Measurements from ENCODE around the gene EFNA5. TPM values are rescaled to one million over a fixed set of nuclear protein-coding genes. Genes with fewer than 3 reads are reported as not detected.

EFNA5 gene
- total RNA-seq, 4 donors from 2014 or later = 6.8 to 17.9 (median 11.5) TPM

GRCh38 chr5:107529618-107530017 is 141.1 kb downstream of the EFNA5 start:
- no peak overlapping the region for H3K4me3 ChIP-seq
- H3K36me3 ChIP-seq = no peaks in the 10 kb centered on the region
- no peak overlapping the region for H3K27ac ChIP-seq
- intact Hi-C loops (cut with DNase I) = no loop called here
- DNase-seq = no peak
- no peaks in the 10 kb centered on the region for H3K27me3 ChIP-seq
- peaks cover 0 to 11% (median 0%) of the 10 kb centered on the region in 3 donors for H3K4me1 ChIP-seq
- no peaks in the 10 kb centered on the region for H3K9me3 ChIP-seq
- TF ChIP-seq, protein P1, sequence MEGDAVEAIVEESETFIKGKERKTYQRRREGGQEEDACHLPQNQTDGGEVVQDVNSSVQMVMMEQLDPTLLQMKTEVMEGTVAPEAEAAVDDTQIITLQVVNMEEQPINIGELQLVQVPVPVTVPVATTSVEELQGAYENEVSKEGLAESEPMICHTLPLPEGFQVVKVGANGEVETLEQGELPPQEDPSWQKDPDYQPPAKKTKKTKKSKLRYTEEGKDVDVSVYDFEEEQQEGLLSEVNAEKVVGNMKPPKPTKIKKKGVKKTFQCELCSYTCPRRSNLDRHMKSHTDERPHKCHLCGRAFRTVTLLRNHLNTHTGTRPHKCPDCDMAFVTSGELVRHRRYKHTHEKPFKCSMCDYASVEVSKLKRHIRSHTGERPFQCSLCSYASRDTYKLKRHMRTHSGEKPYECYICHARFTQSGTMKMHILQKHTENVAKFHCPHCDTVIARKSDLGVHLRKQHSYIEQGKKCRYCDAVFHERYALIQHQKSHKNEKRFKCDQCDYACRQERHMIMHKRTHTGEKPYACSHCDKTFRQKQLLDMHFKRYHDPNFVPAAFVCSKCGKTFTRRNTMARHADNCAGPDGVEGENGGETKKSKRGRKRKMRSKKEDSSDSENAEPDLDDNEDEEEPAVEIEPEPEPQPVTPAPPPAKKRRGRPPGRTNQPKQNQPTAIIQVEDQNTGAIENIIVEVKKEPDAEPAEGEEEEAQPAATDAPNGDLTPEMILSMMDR (IDR thresholded peaks at IDR 0.05) = no peak

GRCh38 chr5:107526270-107526937 is 144.3 kb downstream of the EFNA5 start:
- Histone ChIP-seq H3K27ac (no peak overlapping the region), H3K9me3 (no peaks in the 10 kb centered on the region), H3K27me3 (no peaks in the 10 kb centered on the region), H3K4me1 (peaks cover 0 to 34% (median 4%) of the 10 kb centered on the region in 3 donors), H3K4me3 (no peak overlapping the region), H3K36me3 (no peaks in the 10 kb centered on the region)
- intact Hi-C loops (cut with DNase I) = no loop called here
- DNase-seq = no peak
- TF ChIP-seq, protein P1 (IDR thresholded peaks at IDR 0.05) = no peak
- TF ChIP-seq POLR2A (IDR thresholded peaks at IDR 0.05) = no peak

- intact Hi-C loops (cut with DNase I) = no loop called here
- Histone ChIP-seq H3K4me1 (peaks cover 4 to 52% (median 7%) of the 10 kb centered on the region in 3 donors), H3K4me3 (no peak overlapping the region), H3K36me3 (no peaks in the 10 kb centered on the region), H3K9me3 (no peaks in the 10 kb centered on the region), H3K27ac (peak overlapping the region in 1 of 4 donors; percentile 30), H3K27me3 (no peaks in the 10 kb centered on the region)
- no peak for DNase-seq
- WGBS, 2 donors = 53 to 55% methylated on average over 2 of the region's 2 CpGs
- TF ChIP-seq, protein P1 (IDR thresholded peaks at IDR 0.05) = no peak
- TF ChIP-seq POLR2A (IDR thresholded peaks at IDR 0.05) = no peak
These were observed 146.6 kb downstream of the EFNA5 start for GRCh38 chr5:107524111-107524510.

- Histone ChIP-seq H3K27me3 (no peaks in the 10 kb centered on the region), H3K9me3 (no peaks in the 10 kb centered on the region), H3K4me3 (no peak overlapping the region), H3K36me3 (no peaks in the 10 kb centered on the region), H3K4me1 (peaks cover 4 to 59% (median 7%) of the 10 kb centered on the region in 3 donors), H3K27ac (peak overlapping the region in 1 of 4 donors; percentile 19)
- WGBS, 2 donors = 57 to 81% methylated on average over 5 of the region's 5 CpGs
- DNase-seq = no peak
- intact Hi-C loops (cut with DNase I) = no loop called here
- TF ChIP-seq, protein P1 (IDR thresholded peaks at IDR 0.05) = no peak
- no peak for TF ChIP-seq POLR2A (IDR thresholded peaks at IDR 0.05)
These were observed 147.6 kb downstream of the EFNA5 start for GRCh38 chr5:107523029-107523680.

DNA sequence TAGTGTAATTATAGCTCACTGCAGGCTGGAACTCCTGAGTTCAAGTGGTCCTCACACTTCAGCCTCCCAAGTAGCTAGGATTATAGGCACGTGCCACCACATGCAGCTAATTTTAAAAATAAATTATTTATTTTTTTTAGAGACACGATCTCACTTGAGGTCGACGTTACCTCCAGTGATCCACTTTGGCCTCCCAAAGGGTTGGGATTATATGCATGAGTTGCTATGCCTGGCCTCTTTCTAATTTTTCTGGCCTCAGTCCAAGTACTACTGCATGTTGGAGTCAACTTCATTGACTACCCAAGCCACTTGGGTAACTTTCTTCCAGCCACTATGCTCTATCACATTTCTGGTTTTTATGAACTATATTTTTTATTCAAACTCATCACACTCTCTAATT is 148.3 kb downstream of the EFNA5 start:
- WGBS, 2 donors = 70 to 85% methylated on average over 4 of the region's 4 CpGs

More for the DNA sequence above, 148.3 kb downstream of the EFNA5 start:
- H3K27ac ChIP-seq = no peak overlapping the region
- no peaks in the 10 kb centered on the region for H3K36me3 ChIP-seq
- no peak overlapping the region for H3K4me3 ChIP-seq
- H3K9me3 ChIP-seq = no peaks in the 10 kb centered on the region
- H3K27me3 ChIP-seq = no peaks in the 10 kb centered on the region
- TF ChIP-seq, protein P1 (IDR thresholded peaks at IDR 0.05) = no peak
- no peak for TF ChIP-seq POLR2A (IDR thresholded peaks at IDR 0.05)
- H3K4me1 ChIP-seq = peaks cover 4 to 59% (median 7%) of the 10 kb centered on the region in 3 donors
- no peak for DNase-seq
- intact Hi-C loops (cut with DNase I) = no loop called here

Data from esophagus squamous epithelium (tissue), 5 donors.